ENCODE results near the gene VSNL1. TPM values are rescaled to one million over a fixed set of nuclear protein-coding genes. Genes with fewer than 3 reads are reported as not detected.

The VSNL1 gene
- total RNA-seq, 1 donor from 2014 or later: 6.1 TPM

DNA sequence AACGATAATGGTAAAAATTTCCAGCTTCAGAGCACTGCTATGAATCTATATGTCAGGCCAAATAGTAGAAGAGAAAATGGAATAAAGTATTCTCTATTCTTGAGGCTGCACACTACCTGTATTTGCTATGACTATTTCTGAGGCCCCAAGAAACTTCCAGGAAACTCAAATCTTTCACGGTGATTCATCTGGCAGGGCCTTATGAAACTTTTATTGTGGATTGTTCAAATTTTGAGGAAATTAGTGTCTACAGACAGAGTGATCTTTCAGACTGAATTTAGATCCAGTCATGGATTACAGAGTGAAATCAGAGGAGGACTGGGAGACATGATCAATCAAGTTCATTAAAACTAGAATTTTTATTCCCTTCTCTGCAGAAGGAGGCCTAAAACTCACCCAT is 4.1 kb upstream of the VSNL1 start:
- TF ChIP-seq, protein P1, sequence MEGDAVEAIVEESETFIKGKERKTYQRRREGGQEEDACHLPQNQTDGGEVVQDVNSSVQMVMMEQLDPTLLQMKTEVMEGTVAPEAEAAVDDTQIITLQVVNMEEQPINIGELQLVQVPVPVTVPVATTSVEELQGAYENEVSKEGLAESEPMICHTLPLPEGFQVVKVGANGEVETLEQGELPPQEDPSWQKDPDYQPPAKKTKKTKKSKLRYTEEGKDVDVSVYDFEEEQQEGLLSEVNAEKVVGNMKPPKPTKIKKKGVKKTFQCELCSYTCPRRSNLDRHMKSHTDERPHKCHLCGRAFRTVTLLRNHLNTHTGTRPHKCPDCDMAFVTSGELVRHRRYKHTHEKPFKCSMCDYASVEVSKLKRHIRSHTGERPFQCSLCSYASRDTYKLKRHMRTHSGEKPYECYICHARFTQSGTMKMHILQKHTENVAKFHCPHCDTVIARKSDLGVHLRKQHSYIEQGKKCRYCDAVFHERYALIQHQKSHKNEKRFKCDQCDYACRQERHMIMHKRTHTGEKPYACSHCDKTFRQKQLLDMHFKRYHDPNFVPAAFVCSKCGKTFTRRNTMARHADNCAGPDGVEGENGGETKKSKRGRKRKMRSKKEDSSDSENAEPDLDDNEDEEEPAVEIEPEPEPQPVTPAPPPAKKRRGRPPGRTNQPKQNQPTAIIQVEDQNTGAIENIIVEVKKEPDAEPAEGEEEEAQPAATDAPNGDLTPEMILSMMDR (IDR thresholded peaks at IDR 0.05; ENCODE audit: partially characterized antibody, unreplicated experiment): no peak

DNA sequence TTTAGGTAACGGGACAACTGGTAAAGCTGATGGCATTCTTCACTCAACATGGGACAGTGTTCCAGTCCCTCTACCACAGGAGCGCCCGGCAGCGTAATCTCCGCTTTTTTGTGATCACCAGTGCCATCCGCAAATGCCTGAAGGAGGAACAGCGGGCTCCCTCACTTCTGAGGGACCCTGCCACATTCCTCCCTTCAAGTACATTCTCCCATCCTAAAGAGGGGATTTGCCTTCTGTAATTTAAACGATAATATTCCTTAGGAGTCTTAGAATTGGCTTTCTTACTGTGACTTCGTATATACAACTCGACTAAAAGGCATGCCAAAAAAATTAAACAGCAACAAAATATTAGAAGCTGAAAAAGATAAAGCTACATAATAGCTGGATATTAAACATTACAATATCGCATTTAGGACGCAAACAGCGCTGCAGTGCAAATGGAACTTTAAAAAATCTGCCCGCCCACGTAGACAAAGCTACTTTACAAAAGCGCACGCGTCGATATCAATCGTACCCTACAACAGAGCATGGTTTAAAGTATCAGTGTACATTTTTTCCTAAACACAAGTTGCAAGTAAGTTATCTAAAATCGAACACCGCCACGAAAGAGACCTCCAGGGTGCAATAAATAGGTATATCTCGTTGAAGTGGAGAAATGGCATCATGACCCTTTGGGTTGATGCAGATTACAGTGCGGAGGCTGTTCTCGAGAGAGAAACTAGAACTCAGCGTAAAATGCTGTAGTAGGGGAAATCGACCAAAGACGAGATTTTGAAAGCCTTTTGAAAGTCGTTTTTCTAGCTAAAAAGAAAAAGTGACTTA is 2.3 kb upstream of the VSNL1 start:
- peak; percentile 38 for DNase-seq
- no peak overlapping the region for H3K27ac Mint-ChIP-seq (ENCODE audit: unreplicated experiment)
- H3K4me3 Mint-ChIP-seq (ENCODE audit: unreplicated experiment): peak overlapping the region; percentile 95
- TF ChIP-seq, protein P1 (IDR thresholded peaks at IDR 0.05; ENCODE audit: partially characterized antibody, unreplicated experiment): no peak
- peaks cover 6% of the 10 kb centered on the region for H3K27me3 Mint-ChIP-seq (ENCODE audit: unreplicated experiment)
- H3K4me1 Mint-ChIP-seq (ENCODE audit: low read depth, unreplicated experiment): peaks cover 10% of the 10 kb centered on the region
- H3K36me3 Mint-ChIP-seq (ENCODE audit: unreplicated experiment): no peaks in the 10 kb centered on the region
- peaks cover 1% of the 10 kb centered on the region for H3K9me3 Mint-ChIP-seq (ENCODE audit: unreplicated experiment)

More for the DNA sequence above, 4.1 kb upstream of the VSNL1 start:
- H3K9me3 Mint-ChIP-seq (ENCODE audit: unreplicated experiment): peaks cover 1% of the 10 kb centered on the region
- no peak for DNase-seq
- H3K27me3 Mint-ChIP-seq (ENCODE audit: unreplicated experiment): peaks cover 2% of the 10 kb centered on the region
- no peak overlapping the region for H3K27ac Mint-ChIP-seq (ENCODE audit: unreplicated experiment)
- H3K36me3 Mint-ChIP-seq (ENCODE audit: unreplicated experiment): no peaks in the 10 kb centered on the region
- H3K4me1 Mint-ChIP-seq (ENCODE audit: low read depth, unreplicated experiment): peaks cover 4% of the 10 kb centered on the region
- no peak overlapping the region for H3K4me3 Mint-ChIP-seq (ENCODE audit: unreplicated experiment)

DNA sequence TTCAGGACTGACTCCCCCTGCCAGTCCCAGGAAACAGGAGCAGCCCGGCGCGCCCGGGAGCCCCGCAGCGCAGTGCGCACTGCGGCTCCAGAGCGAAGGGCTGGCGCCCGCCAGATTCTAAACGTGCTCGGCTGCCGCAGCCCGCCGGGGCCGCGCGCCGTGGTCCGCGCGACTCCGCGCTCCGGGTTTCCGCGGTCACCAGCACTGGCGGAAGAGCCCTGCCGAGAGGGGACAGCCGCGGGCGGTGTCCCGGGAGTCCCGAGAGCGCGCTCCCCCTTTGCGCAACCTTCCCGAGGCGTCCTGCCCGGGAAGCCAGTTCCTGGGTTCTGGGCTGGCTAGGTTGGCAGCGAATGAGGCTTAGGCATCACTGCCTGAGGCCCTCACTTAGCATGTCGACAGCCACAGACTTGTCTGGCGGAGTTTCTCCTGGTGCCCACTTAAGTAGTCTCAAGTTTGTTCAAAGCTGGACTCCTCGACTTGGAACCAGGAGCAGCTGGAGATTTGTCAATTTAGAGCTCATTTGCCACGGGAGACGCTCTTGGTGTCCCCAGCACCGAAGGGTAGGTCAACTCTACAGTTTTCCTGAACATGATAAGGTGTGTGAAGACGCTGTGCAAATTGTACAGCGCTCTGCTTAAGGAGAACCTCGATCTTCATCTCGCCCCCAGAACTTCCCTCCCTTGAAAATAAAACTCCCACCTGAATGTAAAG is 1.5 kb upstream of the VSNL1 start:
- Mint-ChIP-seq H3K4me1 (ENCODE audit: low read depth, unreplicated experiment) (peaks cover 14% of the 10 kb centered on the region), H3K27me3 (ENCODE audit: unreplicated experiment) (peaks cover 6% of the 10 kb centered on the region), H3K27ac (ENCODE audit: unreplicated experiment) (no peak overlapping the region), H3K9me3 (ENCODE audit: unreplicated experiment) (peaks cover 3% of the 10 kb centered on the region), H3K36me3 (ENCODE audit: unreplicated experiment) (no peaks in the 10 kb centered on the region), H3K4me3 (ENCODE audit: unreplicated experiment) (peak overlapping the region; percentile 95)
- peak; percentile 82 for DNase-seq
- TF ChIP-seq, protein P1 (IDR thresholded peaks at IDR 0.05; ENCODE audit: partially characterized antibody, unreplicated experiment): no peak

DNA sequence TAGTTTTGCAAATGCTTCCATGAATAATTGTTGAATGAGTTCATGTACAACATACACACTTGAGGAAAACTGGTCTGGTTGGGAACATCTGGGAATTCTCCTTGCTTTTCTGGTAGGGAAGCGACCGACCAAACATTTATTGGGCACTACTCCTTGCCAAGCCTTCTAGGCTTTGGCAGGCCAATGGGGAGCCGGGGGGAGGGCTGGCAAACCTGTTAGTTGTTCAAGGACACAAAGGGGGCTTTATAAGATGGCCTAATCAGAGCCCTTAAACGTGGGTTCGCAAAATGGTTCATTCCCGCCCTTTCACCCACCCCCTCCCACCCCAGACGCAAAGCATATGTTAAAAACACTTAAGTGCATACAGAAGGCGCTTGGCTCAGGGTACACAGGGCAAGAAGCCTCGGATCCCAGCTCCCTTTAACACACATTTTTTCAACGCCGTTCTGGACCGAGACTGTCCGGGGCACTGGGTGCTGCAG is 844 bp upstream of the VSNL1 start:
- H3K36me3 Mint-ChIP-seq (ENCODE audit: unreplicated experiment): no peaks in the 10 kb centered on the region
- TF ChIP-seq, protein P1 (IDR thresholded peaks at IDR 0.05; ENCODE audit: partially characterized antibody, unreplicated experiment): no peak
- H3K27me3 Mint-ChIP-seq (ENCODE audit: unreplicated experiment): peaks cover 6% of the 10 kb centered on the region
- peak overlapping the region; percentile 63 for H3K27ac Mint-ChIP-seq (ENCODE audit: unreplicated experiment)
- peaks cover 3% of the 10 kb centered on the region for H3K9me3 Mint-ChIP-seq (ENCODE audit: unreplicated experiment)
- H3K4me1 Mint-ChIP-seq (ENCODE audit: low read depth, unreplicated experiment): peaks cover 14% of the 10 kb centered on the region
- DNase-seq: peak; percentile 33
- H3K4me3 Mint-ChIP-seq (ENCODE audit: unreplicated experiment): peak overlapping the region; percentile 95
